Ectodermal cell (in vitro differentiated cells): ENCODE results near the gene SMYD3.

Source experiments
- H3K27ac ChIP-seq: 2 replicates; pipeline ENCODE4 v1.7.0; 2013; ENCODE audit warnings: mild to moderate bottlenecking, low read depth, low read length; ENCODE audit not compliant: insufficient read depth, poor library complexity, severe bottlenecking
- H3K27me3 ChIP-seq: 2 replicates; pipeline ENCODE4 v1.7.0; 2013; ENCODE audit warnings: mild to moderate bottlenecking, low read length; ENCODE audit not compliant: insufficient read depth, control insufficient read depth, poor library complexity, severe bottlenecking
- H3K36me3 ChIP-seq: one replicate; pipeline ENCODE4 v1.7.0; 2013; ENCODE audit warnings: low read length; ENCODE audit not compliant: control insufficient read depth, insufficient read depth
- H3K4me1 ChIP-seq: one replicate; pipeline ENCODE4 v1.7.0; 2013; ENCODE audit warnings: low read length; ENCODE audit not compliant: control insufficient read depth, insufficient read depth
- H3K4me3 ChIP-seq: 2 replicates; pipeline ENCODE4 v1.7.0; 2013; ENCODE audit warnings: low read depth, low read length, control low read depth; ENCODE audit not compliant: insufficient read depth
- H3K9me3 ChIP-seq: 2 replicates; pipeline ENCODE4 v1.7.0; 2013; ENCODE audit warnings: mild to moderate bottlenecking, low read length, moderate library complexity; ENCODE audit not compliant: control insufficient read depth
- WGBS, 2 experiments: methylation state at CpG; one replicate each; pipeline ENCODE4 v1.1.7; 2013; ENCODE audit warnings: missing lambda C conversion rate in 2 of 2; 5-methylcytosine and 5-hydroxymethylcytosine counted together

SMYD3 gene

GRCh38 chr1:246516126-246516525 lies 9.0 kb upstream of the SMYD3 start:
- H3K9me3 ChIP-seq, result no peaks in the 10 kb centered on the region
- no peaks in the 10 kb centered on the region for H3K27me3 ChIP-seq
- H3K4me3 ChIP-seq, result no peak overlapping the region
- no peaks in the 10 kb centered on the region for H3K4me1 ChIP-seq
- no peaks in the 10 kb centered on the region for H3K36me3 ChIP-seq
- H3K27ac ChIP-seq, result no peak overlapping the region
- WGBS, 2 experiments, result 88% methylated on average over 10 of the region's 10 CpGs

- WGBS, 2 experiments, result 80% methylated on average over 3 of the region's 3 CpGs; no CpG with 5 or more reads in 1 of the 2 experiments
- Histone ChIP-seq H3K4me3 (no peak overlapping the region), H3K9me3 (no peaks in the 10 kb centered on the region), H3K27ac (no peak overlapping the region), H3K36me3 (no peaks in the 10 kb centered on the region), H3K27me3 (no peaks in the 10 kb centered on the region), H3K4me1 (no peaks in the 10 kb centered on the region)
Observed at GRCh38 chr1:246515390-246516005, 8.4 kb upstream of the SMYD3 start.

GRCh38 chr1:246513619-246514343 lies 6.7 kb upstream of the SMYD3 start:
- Histone ChIP-seq H3K9me3 (no peaks in the 10 kb centered on the region), H3K27me3 (no peaks in the 10 kb centered on the region), H3K27ac (no peak overlapping the region), H3K4me1 (no peaks in the 10 kb centered on the region), H3K36me3 (no peaks in the 10 kb centered on the region), H3K4me3 (no peak overlapping the region)
- 91 to 92% methylated on average over 7 of the region's 7 CpGs for WGBS, 2 experiments

- 96% methylated on average over 5 of the region's 5 CpGs for WGBS, 2 experiments
- Histone ChIP-seq H3K4me1 (no peaks in the 10 kb centered on the region), H3K36me3 (no peaks in the 10 kb centered on the region), H3K4me3 (no peak overlapping the region), H3K27me3 (no peaks in the 10 kb centered on the region), H3K27ac (no peak overlapping the region), H3K9me3 (no peaks in the 10 kb centered on the region)
Observed at GRCh38 chr1:246513041-246513440, 6.0 kb upstream of the SMYD3 start.

GRCh38 chr1:246512635-246513034 lies 5.6 kb upstream of the SMYD3 start:
- Histone ChIP-seq H3K4me3 (no peak overlapping the region), H3K36me3 (no peaks in the 10 kb centered on the region), H3K27me3 (no peaks in the 10 kb centered on the region), H3K9me3 (no peaks in the 10 kb centered on the region), H3K4me1 (no peaks in the 10 kb centered on the region), H3K27ac (no peak overlapping the region)
- WGBS, 2 experiments, result 81 to 85% methylated on average over 10 of the region's 10 CpGs

GRCh38 chr1:246512230-246512629 lies 5.2 kb upstream of the SMYD3 start:
- 93 to 96% methylated on average over 7 of the region's 7 CpGs for WGBS, 2 experiments
- Histone ChIP-seq H3K9me3 (no peaks in the 10 kb centered on the region), H3K27me3 (no peaks in the 10 kb centered on the region), H3K4me3 (no peak overlapping the region), H3K27ac (no peak overlapping the region), H3K36me3 (no peaks in the 10 kb centered on the region), H3K4me1 (no peaks in the 10 kb centered on the region)

- Histone ChIP-seq H3K36me3 (no peaks in the 10 kb centered on the region), H3K4me1 (peaks cover 3% of the 10 kb centered on the region), H3K4me3 (no peak overlapping the region), H3K27ac (no peak overlapping the region), H3K9me3 (no peaks in the 10 kb centered on the region), H3K27me3 (peaks cover 3% of the 10 kb centered on the region)
- WGBS, 2 experiments, result 94 to 96% methylated on average over 7 of the region's 7 CpGs
Observed at GRCh38 chr1:246511203-246511602, 4.1 kb upstream of the SMYD3 start.

- Histone ChIP-seq H3K36me3 (no peaks in the 10 kb centered on the region), H3K27me3 (peaks cover 8% of the 10 kb centered on the region), H3K4me3 (no peak overlapping the region), H3K9me3 (no peaks in the 10 kb centered on the region), H3K4me1 (peaks cover 5% of the 10 kb centered on the region), H3K27ac (no peak overlapping the region)
- 82% methylated on average over 13 of the region's 13 CpGs for WGBS, 2 experiments
Observed at GRCh38 chr1:246510147-246511030, 3.3 kb upstream of the SMYD3 start.

GRCh38 chr1:246508897-246509688 lies 2.0 kb upstream of the SMYD3 start:
- Histone ChIP-seq H3K4me1 (peaks cover 5% of the 10 kb centered on the region), H3K27ac (no peak overlapping the region), H3K4me3 (no peak overlapping the region), H3K9me3 (no peaks in the 10 kb centered on the region), H3K36me3 (no peaks in the 10 kb centered on the region), H3K27me3 (peaks cover 8% of the 10 kb centered on the region)
- 87 to 89% methylated on average over 26 of the region's 26 CpGs for WGBS, 2 experiments
